SK-N-SH treated with all-trans-retinoic acid at 6 μM for 48 hours (cell line): ENCODE results near the gene NRAP.

Experiments
- ATAC-seq: fragments of 200-7000 bp; cut with Tn5 transposase; 3 replicates; pipeline ENCODE4 v1.9.1; 2020; ENCODE audit warnings: mild to moderate bottlenecking, moderate library complexity
- ARNTL ChIP-seq: fragments of 450-650 bp; formaldehyde crosslinking; IDR thresholded peaks from 2 replicates; pipeline ENCODE4 v1.5.0; 2020; ENCODE audit warnings: low read depth, mild to moderate bottlenecking, moderate library complexity, borderline replicate concordance
- BACH2 ChIP-seq: fragments of 250-450 bp; sonication (Bioruptor Pico); IDR thresholded peaks from 2 replicates; pipeline ENCODE4 v1.9.0; 2021; ENCODE audit warnings: mild to moderate bottlenecking, borderline replicate concordance
- CSDC2 ChIP-seq: fragments of 250-450 bp; sonication (Bioruptor Pico); IDR thresholded peaks from 2 replicates; pipeline ENCODE4 v1.5.0; 2020; ENCODE audit warnings: mild to moderate bottlenecking, moderate library complexity
- ESRRG ChIP-seq: fragments of 250-450 bp; sonication (Bioruptor Pico); IDR thresholded peaks from 2 replicates; pipeline ENCODE4 v1.6.1; 2021; ENCODE audit warnings: mild to moderate bottlenecking
- GLIS3 ChIP-seq: fragments of 250-450 bp; sonication (Bioruptor Pico); IDR thresholded peaks from 2 replicates; pipeline ENCODE4 v1.5.0; 2020; ENCODE audit warnings: mild to moderate bottlenecking, moderate library complexity
- ISL1 ChIP-seq: fragments of 250-450 bp; sonication (Bioruptor Pico); IDR thresholded peaks from 2 replicates; pipeline ENCODE4 v2.1.2; 2022; ENCODE audit warnings: mild to moderate bottlenecking, moderate library complexity
- OSR1 ChIP-seq: fragments of 250-450 bp; sonication (Bioruptor Pico); IDR thresholded peaks from 2 replicates; pipeline ENCODE4 v1.8.0; 2022; ENCODE audit warnings: moderate library complexity, mild to moderate bottlenecking, inconsistent platforms
- RARB ChIP-seq: fragments of 250-450 bp; sonication (Bioruptor Pico); IDR thresholded peaks from 2 replicates; pipeline ENCODE4 v1.8.0; 2021; ENCODE audit warnings: mild to moderate bottlenecking, moderate library complexity
- SNAI2 ChIP-seq: fragments of 250-450 bp; sonication (Bioruptor Pico); IDR thresholded peaks from 2 replicates; pipeline ENCODE4 v1.5.0; 2020; ENCODE audit warnings: mild to moderate bottlenecking, moderate library complexity
- TCF4 ChIP-seq: fragments of 250-450 bp; sonication (Bioruptor Pico); IDR thresholded peaks from 2 replicates; pipeline ENCODE4 v1.8.0; 2021; ENCODE audit warnings: mild to moderate bottlenecking, moderate library complexity, borderline replicate concordance
- TOX ChIP-seq: fragments of 250-450 bp; sonication (Bioruptor Pico); IDR thresholded peaks from 2 replicates; pipeline ENCODE4 v1.8.0; 2021; ENCODE audit warnings: mild to moderate bottlenecking, moderate library complexity, borderline replicate concordance
- ZC3H10 ChIP-seq: fragments of 250-450 bp; sonication (Bioruptor Pico); IDR thresholded peaks from 2 replicates; pipeline ENCODE4 v1.5.1; 2021; ENCODE audit warnings: mild to moderate bottlenecking, moderate library complexity
- ZFP3 ChIP-seq: fragments of 250-450 bp; sonication (Bioruptor Pico); IDR thresholded peaks from 2 replicates; pipeline ENCODE4 v1.5.0; 2020; ENCODE audit warnings: mild to moderate bottlenecking, moderate library complexity
- ZFP30 ChIP-seq: fragments of 450-650 bp; formaldehyde crosslinking; IDR thresholded peaks from 2 replicates; pipeline ENCODE4 v1.5.0; 2022; ENCODE audit warnings: mild to moderate bottlenecking, moderate library complexity
- ZNF8 ChIP-seq: fragments of 450-650 bp; formaldehyde crosslinking; IDR thresholded peaks from 2 replicates; pipeline ENCODE4 v1.5.0; 2020; ENCODE audit warnings: mild to moderate bottlenecking, moderate library complexity
- TF ChIP-seq, protein P1 (sequence below): fragments of 250-450 bp; sonication (Bioruptor Pico); IDR thresholded peaks from 2 replicates; pipeline ENCODE4 v1.8.0; 2021; ENCODE audit warnings: low read depth, mild to moderate bottlenecking, moderate library complexity, borderline replicate concordance
- TF ChIP-seq, protein P2 (sequence below): fragments of 250-450 bp; sonication (Bioruptor Pico); IDR thresholded peaks from 2 replicates; pipeline ENCODE4 v1.5.0; 2020; ENCODE audit warnings: mild to moderate bottlenecking, moderate library complexity
- TF ChIP-seq, protein P3 (sequence below): fragments of 250-450 bp; sonication (Bioruptor Pico); IDR thresholded peaks from 2 replicates; pipeline ENCODE4 v1.5.1; 2021; ENCODE audit warnings: mild to moderate bottlenecking, moderate library complexity
- TF ChIP-seq, protein P4 (sequence below): fragments of 250-450 bp; sonication (Bioruptor Pico); IDR thresholded peaks from 2 replicates; pipeline ENCODE4 v1.5.1; 2020; ENCODE audit warnings: low read depth, mild to moderate bottlenecking, moderate library complexity

Gene NRAP

DNA sequence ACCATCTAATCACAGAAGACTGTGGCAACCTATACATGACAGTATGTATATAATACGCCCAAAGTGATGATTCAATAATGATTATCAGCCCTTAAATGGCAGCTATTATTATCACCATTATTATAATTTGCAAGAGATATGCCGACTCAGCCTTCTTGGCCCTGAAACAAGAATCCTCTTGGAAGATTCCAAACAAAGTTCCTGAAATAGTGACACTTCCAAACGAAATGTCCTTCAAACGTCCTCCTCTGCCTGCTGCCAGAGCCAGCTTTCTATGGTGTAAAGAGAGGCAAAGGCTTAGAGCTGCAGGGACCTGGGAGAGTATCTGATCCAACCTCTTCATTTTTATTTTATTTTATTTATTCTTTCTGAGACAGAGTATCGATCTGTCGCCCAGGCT is 36.0 kb downstream of the NRAP start (continued):
- TF ChIP-seq CSDC2: no peak
- TF ChIP-seq, protein P1, sequence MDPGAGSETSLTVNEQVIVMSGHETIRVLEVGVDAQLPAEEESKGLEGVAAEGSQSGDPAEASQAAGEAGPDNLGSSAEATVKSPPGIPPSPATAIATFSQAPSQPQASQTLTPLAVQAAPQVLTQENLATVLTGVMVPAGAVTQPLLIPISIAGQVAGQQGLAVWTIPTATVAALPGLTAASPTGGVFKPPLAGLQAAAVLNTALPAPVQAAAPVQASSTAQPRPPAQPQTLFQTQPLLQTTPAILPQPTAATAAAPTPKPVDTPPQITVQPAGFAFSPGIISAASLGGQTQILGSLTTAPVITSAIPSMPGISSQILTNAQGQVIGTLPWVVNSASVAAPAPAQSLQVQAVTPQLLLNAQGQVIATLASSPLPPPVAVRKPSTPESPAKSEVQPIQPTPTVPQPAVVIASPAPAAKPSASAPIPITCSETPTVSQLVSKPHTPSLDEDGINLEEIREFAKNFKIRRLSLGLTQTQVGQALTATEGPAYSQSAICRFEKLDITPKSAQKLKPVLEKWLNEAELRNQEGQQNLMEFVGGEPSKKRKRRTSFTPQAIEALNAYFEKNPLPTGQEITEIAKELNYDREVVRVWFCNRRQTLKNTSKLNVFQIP (CRISPR knock-in tag): no peak
- no peak for TF ChIP-seq ARNTL (CRISPR knock-in tag)
- no peak for TF ChIP-seq SNAI2 (CRISPR knock-in tag)
- TF ChIP-seq, protein P2, sequence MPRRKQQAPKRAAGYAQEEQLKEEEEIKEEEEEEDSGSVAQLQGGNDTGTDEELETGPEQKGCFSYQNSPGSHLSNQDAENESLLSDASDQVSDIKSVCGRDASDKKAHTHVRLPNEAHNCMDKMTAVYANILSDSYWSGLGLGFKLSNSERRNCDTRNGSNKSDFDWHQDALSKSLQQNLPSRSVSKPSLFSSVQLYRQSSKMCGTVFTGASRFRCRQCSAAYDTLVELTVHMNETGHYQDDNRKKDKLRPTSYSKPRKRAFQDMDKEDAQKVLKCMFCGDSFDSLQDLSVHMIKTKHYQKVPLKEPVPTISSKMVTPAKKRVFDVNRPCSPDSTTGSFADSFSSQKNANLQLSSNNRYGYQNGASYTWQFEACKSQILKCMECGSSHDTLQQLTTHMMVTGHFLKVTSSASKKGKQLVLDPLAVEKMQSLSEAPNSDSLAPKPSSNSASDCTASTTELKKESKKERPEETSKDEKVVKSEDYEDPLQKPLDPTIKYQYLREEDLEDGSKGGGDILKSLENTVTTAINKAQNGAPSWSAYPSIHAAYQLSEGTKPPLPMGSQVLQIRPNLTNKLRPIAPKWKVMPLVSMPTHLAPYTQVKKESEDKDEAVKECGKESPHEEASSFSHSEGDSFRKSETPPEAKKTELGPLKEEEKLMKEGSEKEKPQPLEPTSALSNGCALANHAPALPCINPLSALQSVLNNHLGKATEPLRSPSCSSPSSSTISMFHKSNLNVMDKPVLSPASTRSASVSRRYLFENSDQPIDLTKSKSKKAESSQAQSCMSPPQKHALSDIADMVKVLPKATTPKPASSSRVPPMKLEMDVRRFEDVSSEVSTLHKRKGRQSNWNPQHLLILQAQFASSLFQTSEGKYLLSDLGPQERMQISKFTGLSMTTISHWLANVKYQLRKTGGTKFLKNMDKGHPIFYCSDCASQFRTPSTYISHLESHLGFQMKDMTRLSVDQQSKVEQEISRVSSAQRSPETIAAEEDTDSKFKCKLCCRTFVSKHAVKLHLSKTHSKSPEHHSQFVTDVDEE (CRISPR knock-in tag): no peak

DNA sequence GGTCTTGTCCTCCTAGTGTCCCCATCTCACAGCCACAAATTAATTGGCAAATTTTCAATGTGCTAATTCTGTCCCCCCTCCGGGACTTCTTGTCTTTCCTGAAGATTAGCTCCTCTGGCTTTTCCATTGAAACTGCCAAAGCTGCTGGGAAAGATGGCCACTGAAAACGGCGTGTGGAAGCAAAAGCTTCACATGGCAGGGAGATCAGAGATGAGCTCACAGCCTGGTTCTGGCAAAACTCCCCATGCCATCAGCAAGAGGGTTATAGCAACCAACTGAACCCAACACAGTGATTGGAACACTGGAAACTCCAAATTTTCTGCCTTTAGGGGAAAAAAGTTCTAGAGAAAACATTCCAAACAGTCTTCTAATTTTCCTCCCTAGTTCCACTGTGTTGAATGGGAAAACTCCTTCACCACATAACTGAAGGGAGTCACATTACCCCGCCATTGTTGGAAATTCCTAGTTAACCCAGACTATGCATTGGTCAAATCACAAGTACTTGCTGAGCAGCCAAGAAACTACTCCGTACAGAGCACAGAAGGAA is 37.0 kb downstream of the NRAP start:
- no peak for TF ChIP-seq ISL1
- TF ChIP-seq, protein P3, sequence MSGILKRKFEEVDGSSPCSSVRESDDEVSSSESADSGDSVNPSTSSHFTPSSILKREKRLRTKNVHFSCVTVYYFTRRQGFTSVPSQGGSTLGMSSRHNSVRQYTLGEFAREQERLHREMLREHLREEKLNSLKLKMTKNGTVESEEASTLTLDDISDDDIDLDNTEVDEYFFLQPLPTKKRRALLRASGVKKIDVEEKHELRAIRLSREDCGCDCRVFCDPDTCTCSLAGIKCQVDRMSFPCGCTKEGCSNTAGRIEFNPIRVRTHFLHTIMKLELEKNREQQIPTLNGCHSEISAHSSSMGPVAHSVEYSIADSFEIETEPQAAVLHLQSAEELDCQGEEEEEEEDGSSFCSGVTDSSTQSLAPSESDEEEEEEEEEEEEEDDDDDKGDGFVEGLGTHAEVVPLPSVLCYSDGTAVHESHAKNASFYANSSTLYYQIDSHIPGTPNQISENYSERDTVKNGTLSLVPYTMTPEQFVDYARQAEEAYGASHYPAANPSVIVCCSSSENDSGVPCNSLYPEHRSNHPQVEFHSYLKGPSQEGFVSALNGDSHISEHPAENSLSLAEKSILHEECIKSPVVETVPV (CRISPR knock-in tag): no peak
- no peak for TF ChIP-seq ARNTL (CRISPR knock-in tag)
- no peak for TF ChIP-seq TCF4 (CRISPR knock-in tag)
- no peak for TF ChIP-seq CSDC2
- TF ChIP-seq ZFP30 (CRISPR knock-in tag): no peak
- TF ChIP-seq ZFP3: no peak
- no peak for TF ChIP-seq ZC3H10 (CRISPR knock-in tag)
- TF ChIP-seq, protein P2 (CRISPR knock-in tag): no peak
- no peak for TF ChIP-seq SNAI2 (CRISPR knock-in tag)
- TF ChIP-seq, protein P1 (CRISPR knock-in tag): no peak
- no peak for TF ChIP-seq ESRRG (CRISPR knock-in tag)
- TF ChIP-seq TOX: no peak
- no peak for TF ChIP-seq RARB
- ATAC-seq: no peak

DNA sequence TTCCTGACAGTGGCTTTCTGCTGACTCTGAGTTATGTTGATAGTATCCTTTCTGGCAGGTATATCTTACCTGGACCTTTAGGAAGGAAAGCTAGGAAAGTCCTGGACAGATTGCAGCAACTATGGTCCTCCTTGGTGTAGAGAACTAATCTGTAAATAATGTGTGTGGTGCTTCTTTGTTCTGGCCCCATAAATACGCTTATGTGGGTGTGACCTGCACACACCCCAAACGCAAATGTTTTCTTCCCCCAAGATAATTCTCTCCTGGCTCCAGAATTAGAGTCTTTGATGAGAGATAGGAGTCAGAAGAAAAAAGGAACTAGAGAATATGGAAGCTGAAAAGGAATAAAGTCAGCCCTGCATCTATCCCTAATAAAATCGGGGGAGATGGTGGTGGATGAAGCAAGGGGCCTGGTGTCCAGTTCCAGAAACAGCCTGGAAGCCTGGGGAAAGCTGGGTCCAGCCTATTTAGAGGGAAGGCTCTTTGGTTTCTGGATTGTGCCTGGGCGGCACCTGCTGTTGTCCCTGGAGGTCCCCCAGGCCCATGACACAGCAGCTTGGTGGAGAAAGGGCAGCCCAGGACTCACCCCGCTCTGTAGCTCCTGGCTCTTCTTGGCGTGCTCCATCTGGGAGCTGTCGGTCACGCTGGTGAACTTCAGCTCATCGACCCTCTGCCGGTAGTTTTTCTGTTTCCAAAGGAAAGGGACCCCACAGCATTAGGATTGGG is 38.2 kb downstream of the NRAP start:
- ATAC-seq: no peak
- TF ChIP-seq, protein P2 (CRISPR knock-in tag): no peak
- TF ChIP-seq, protein P4, sequence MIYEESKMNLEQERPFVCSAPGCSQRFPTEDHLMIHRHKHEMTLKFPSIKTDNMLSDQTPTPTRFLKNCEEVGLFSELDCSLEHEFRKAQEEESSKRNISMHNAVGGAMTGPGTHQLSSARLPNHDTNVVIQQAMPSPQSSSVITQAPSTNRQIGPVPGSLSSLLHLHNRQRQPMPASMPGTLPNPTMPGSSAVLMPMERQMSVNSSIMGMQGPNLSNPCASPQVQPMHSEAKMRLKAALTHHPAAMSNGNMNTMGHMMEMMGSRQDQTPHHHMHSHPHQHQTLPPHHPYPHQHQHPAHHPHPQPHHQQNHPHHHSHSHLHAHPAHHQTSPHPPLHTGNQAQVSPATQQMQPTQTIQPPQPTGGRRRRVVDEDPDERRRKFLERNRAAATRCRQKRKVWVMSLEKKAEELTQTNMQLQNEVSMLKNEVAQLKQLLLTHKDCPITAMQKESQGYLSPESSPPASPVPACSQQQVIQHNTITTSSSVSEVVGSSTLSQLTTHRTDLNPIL: no peak
- TF ChIP-seq ARNTL (CRISPR knock-in tag) (no peak), TOX (no peak), GLIS3 (CRISPR knock-in tag) (no peak), ZC3H10 (CRISPR knock-in tag) (no peak), TCF4 (CRISPR knock-in tag) (no peak), BACH2 (CRISPR knock-in tag) (no peak), ZNF8 (CRISPR knock-in tag) (no peak), OSR1 (no peak), ZFP3 (no peak)
- TF ChIP-seq, protein P1 (CRISPR knock-in tag): no peak
